Fibroblast of mammary gland (primary cell): Measurements from ENCODE around the gene TEAD1.

ENCODE experiments used
- DNase-seq: peaks from one replicate; pipeline ENCODE4 v3.0.0-alpha.2; 2010; ENCODE audit warnings: low read depth
- H3K4me3 ChIP-seq: 2 replicates; pipeline ENCODE4 v1.5.1; 2011; ENCODE audit warnings: low read depth, mild to moderate bottlenecking, low read length, moderate library complexity; ENCODE audit not compliant: control insufficient read depth
- CTCF ChIP-seq: conservative IDR thresholded peaks from 2 replicates; pipeline ENCODE4 v1.5.1; 2011; ENCODE audit warnings: low read depth, low read length, inconsistent platforms; ENCODE audit not compliant: control insufficient read depth, insufficient read depth

The TEAD1 gene

GRCh38 chr11:12936200-12936599 is 262.0 kb downstream of the TEAD1 start:
- no peak for TF ChIP-seq CTCF
- no peak overlapping the region for H3K4me3 ChIP-seq
- no peak for DNase-seq

- DNase-seq = no peak
- TF ChIP-seq CTCF = no peak
- H3K4me3 ChIP-seq = no peak overlapping the region
These were observed 264.5 kb downstream of the TEAD1 start for GRCh38 chr11:12938590-12939247.

- H3K4me3 ChIP-seq = no peak overlapping the region
- no peak for DNase-seq
- no peak for TF ChIP-seq CTCF
These were observed 267.4 kb downstream of the TEAD1 start for GRCh38 chr11:12941671-12942070.

- no peak for TF ChIP-seq CTCF
- H3K4me3 ChIP-seq = no peak overlapping the region
- DNase-seq = no peak
These were observed 267.9 kb downstream of the TEAD1 start for GRCh38 chr11:12942157-12942556.

- no peak for DNase-seq
- no peak overlapping the region for H3K4me3 ChIP-seq
- TF ChIP-seq CTCF = no peak
These were observed 269.1 kb downstream of the TEAD1 start for GRCh38 chr11:12943311-12943710.

- no peak overlapping the region for H3K4me3 ChIP-seq
- no peak for TF ChIP-seq CTCF
- DNase-seq = no peak
These were observed 270.7 kb downstream of the TEAD1 start for GRCh38 chr11:12944889-12945288.

GRCh38 chr11:12949453-12949852 is 275.2 kb downstream of the TEAD1 start:
- H3K4me3 ChIP-seq = no peak overlapping the region
- TF ChIP-seq CTCF = no peak
- DNase-seq = no peak
